IPS-15b (cell line): ENCODE data around the gene EXOC6B.

ENCODE experiments used
- H3K27me3 ChIP-seq: one replicate; pipeline ENCODE4 v1.6.1; 2013; ENCODE audit warnings: low read length; ENCODE audit not compliant: control insufficient read depth, insufficient read depth
- H3K36me3 ChIP-seq: one replicate; pipeline ENCODE4 v1.6.1; 2013; ENCODE audit warnings: low read length; ENCODE audit not compliant: control insufficient read depth, insufficient read depth
- H3K4me1 ChIP-seq: one replicate; pipeline ENCODE4 v1.6.1; 2013; ENCODE audit warnings: mild to moderate bottlenecking, low read length; ENCODE audit not compliant: control insufficient read depth, insufficient read depth
- H3K4me3 ChIP-seq: one replicate; pipeline ENCODE4 v1.5.1; 2013; ENCODE audit warnings: low read depth, low read length
- H3K9ac ChIP-seq: one replicate; pipeline ENCODE4 v1.6.1; 2013; ENCODE audit warnings: low read depth, mild to moderate bottlenecking, low read length
- H3K9me3 ChIP-seq: one replicate; pipeline ENCODE4 v1.6.1; 2013; ENCODE audit warnings: mild to moderate bottlenecking, low read length; ENCODE audit not compliant: control insufficient read depth, insufficient read depth

Gene EXOC6B

DNA sequence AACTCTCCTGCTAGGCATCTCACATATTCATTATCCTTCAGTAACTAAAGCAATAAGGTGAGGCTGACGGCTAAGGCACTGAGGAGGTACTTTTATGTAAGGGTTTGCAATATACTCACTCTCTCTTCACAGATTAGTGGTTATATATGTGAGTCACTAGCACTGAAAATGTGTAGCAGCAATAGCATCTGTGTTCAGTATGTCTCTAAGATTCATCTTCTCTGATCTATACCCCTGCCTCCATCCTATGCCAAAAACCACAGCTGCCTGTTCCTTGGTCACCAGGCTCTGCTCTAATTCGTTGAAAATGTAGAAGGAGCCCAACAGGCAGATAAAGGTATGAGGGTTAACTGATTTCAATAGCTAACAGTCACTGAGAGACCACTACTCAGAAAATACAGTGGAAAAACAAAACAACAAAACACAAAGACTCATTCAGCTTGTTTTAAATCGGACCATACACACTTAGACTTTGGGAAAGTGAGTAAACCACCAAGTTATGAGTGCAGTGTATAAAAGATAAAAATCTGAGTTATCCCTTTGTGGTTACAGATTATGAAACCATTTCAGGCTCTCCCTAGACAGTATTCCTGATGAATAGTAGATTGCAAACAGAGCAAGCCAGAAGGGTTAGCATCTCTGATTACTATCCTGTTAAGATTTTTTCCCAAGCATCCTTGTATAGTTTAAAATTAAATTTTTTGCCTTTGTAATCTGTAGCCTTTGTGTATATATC is 602.8 kb downstream of the EXOC6B start:
- Histone ChIP-seq H3K27me3 (no peaks in the 10 kb centered on the region), H3K36me3 (no peaks in the 10 kb centered on the region), H3K9me3 (no peaks in the 10 kb centered on the region), H3K9ac (no peak overlapping the region), H3K4me1 (peaks cover 5% of the 10 kb centered on the region), H3K4me3 (no peak overlapping the region)

- H3K27me3 ChIP-seq, result no peaks in the 10 kb centered on the region
- H3K9me3 ChIP-seq, result no peaks in the 10 kb centered on the region
- no peak overlapping the region for H3K9ac ChIP-seq
- no peak overlapping the region for H3K4me3 ChIP-seq
- peaks cover 5% of the 10 kb centered on the region for H3K4me1 ChIP-seq
- no peaks in the 10 kb centered on the region for H3K36me3 ChIP-seq
Measured at GRCh38 chr2:72220170-72220569, 605.7 kb downstream of the EXOC6B start.

GRCh38 chr2:72214429-72215143 is 611.2 kb downstream of the EXOC6B start:
- Histone ChIP-seq H3K27me3 (no peaks in the 10 kb centered on the region), H3K36me3 (no peaks in the 10 kb centered on the region), H3K9me3 (no peaks in the 10 kb centered on the region), H3K9ac (no peak overlapping the region), H3K4me3 (no peak overlapping the region), H3K4me1 (no peaks in the 10 kb centered on the region)

GRCh38 chr2:72212486-72212855 is 613.4 kb downstream of the EXOC6B start:
- H3K9me3 ChIP-seq, result no peaks in the 10 kb centered on the region
- H3K36me3 ChIP-seq, result no peaks in the 10 kb centered on the region

DNA sequence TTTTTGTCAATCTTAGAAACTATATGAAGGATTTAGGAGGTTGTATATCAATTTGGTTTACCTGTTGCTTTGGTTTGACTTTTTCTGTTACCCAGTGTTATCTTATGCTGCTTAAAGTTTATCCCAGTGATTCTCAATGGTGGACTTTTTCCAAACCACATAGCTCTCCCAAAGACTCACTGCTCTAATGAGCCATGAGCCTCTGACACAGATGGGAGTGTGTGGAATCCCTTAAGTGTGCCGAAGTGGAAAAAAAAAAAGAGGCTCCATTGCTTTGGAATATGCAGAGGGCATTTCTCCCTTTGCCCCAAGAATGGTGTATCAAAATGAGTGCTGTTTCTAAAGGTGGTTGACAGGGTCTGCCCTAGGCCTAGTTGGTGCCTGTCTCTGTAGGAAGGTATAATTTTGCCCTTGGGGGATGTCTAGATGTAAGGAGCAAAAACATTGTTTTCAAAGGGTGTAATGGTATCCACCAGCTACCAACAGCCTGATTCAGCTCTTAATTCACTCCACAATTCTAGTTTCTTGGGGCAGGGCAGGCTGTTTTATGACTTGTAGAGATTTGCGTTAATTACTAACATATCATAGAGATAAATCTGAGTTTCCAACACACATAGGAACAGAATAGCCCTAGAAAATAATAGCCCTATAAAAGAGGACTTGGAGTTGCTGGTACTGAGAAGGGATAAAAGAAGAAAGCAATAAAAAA is 613.9 kb downstream of the EXOC6B start:
- Histone ChIP-seq H3K27me3 (no peaks in the 10 kb centered on the region), H3K36me3 (no peaks in the 10 kb centered on the region), H3K4me3 (no peak overlapping the region), H3K9ac (no peak overlapping the region), H3K4me1 (no peaks in the 10 kb centered on the region), H3K9me3 (no peaks in the 10 kb centered on the region)

More at GRCh38 chr2:72212486-72212855, 613.4 kb downstream of the EXOC6B start:
- H3K4me1 ChIP-seq, result no peaks in the 10 kb centered on the region
- no peaks in the 10 kb centered on the region for H3K27me3 ChIP-seq
- H3K4me3 ChIP-seq, result no peak overlapping the region
- no peak overlapping the region for H3K9ac ChIP-seq

- H3K4me1 ChIP-seq, result no peaks in the 10 kb centered on the region
- no peaks in the 10 kb centered on the region for H3K27me3 ChIP-seq
- H3K9ac ChIP-seq, result no peak overlapping the region
- no peaks in the 10 kb centered on the region for H3K9me3 ChIP-seq
- H3K4me3 ChIP-seq, result no peak overlapping the region
- H3K36me3 ChIP-seq, result no peaks in the 10 kb centered on the region
Measured at GRCh38 chr2:72211350-72211749, 614.5 kb downstream of the EXOC6B start.

DNA sequence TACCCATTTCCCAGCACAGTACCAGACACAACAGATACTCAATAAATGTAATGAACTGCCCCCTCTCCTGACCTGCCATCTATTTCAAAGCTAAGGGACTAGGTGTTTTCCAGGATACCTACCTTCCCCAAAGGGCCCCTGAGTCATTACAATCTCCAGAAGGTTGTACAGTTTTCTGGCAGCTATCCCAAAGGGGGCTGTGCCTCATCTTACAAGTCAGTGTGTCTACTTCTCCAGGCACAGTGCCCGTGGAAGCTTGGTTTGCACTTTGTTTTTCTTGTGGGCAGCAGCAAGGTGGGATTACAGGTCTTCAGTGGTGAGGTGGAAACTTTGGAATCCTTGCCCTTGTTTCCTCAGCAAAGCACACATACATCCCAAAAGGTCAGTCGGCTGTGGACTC is 615.4 kb downstream of the EXOC6B start:
- Histone ChIP-seq H3K27me3 (no peaks in the 10 kb centered on the region), H3K4me1 (no peaks in the 10 kb centered on the region), H3K9ac (no peak overlapping the region), H3K4me3 (no peak overlapping the region), H3K9me3 (no peaks in the 10 kb centered on the region), H3K36me3 (no peaks in the 10 kb centered on the region)

- Histone ChIP-seq H3K27me3 (no peaks in the 10 kb centered on the region), H3K36me3 (no peaks in the 10 kb centered on the region), H3K4me3 (no peak overlapping the region), H3K9me3 (no peaks in the 10 kb centered on the region), H3K4me1 (no peaks in the 10 kb centered on the region), H3K9ac (no peak overlapping the region)
Measured at GRCh38 chr2:72208225-72208624, 617.6 kb downstream of the EXOC6B start.

GRCh38 chr2:72207334-72207733 is 618.5 kb downstream of the EXOC6B start:
- H3K36me3 ChIP-seq, result no peaks in the 10 kb centered on the region
- H3K4me3 ChIP-seq, result no peak overlapping the region
- no peaks in the 10 kb centered on the region for H3K4me1 ChIP-seq
- no peaks in the 10 kb centered on the region for H3K27me3 ChIP-seq
- no peaks in the 10 kb centered on the region for H3K9me3 ChIP-seq
- no peak overlapping the region for H3K9ac ChIP-seq

DNA sequence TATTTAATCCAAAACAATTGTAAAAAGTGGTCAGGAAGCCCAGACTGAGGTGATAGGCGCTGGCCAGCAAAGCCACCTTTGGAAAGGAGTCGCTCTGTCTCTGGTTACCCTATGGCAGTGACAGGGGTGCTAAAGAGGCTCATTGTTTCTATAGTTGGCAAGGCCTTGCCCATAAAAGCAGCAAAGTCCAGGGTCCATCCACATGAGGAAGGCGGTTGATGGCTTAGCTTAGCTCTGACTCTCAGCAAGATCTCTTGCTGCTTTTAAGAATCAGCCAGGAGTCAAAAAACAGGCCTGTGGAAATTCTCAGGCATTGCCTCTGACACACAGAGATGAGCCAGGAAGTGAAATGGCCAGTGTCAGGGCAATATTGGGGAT is 620.3 kb downstream of the EXOC6B start:
- H3K27me3 ChIP-seq, result no peaks in the 10 kb centered on the region

DNA sequence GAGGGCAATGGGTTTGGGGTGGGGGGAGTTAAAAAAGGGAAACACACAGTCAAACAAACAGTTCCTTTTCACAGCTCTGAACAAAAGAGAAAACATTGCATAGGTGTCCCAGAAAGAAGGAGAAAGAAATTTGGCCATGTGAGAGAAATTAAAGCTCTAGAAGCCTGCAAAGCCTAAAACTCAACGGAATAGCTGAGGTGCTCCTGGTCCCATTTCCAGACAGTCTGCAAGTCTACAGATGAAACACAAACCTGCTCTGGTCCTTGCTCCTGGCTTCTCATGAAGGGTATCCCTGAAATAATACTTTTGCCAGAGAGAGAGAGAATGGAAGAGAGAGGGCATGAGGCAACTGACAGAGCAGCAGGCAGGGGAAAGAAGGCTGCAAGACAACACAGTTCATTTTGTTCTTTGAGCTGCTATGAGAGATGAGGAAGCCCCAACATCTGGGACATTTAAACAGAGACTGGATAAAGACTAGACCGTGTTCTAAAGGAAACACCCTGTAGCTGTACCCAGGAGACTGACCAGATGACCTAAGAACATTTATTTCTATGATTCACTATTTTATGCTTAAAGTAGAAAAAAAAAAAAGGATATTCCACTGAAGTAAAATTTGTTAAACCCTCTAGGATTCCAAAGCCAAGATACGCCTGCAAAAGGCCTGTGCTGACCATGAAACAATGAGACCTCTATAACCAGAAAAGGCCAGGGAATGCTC is 620.9 kb downstream of the EXOC6B start:
- no peak overlapping the region for H3K9ac ChIP-seq
- H3K36me3 ChIP-seq, result no peaks in the 10 kb centered on the region
- H3K4me1 ChIP-seq, result no peaks in the 10 kb centered on the region
- no peaks in the 10 kb centered on the region for H3K9me3 ChIP-seq
- no peaks in the 10 kb centered on the region for H3K27me3 ChIP-seq
- H3K4me3 ChIP-seq, result no peak overlapping the region

More for the DNA sequence above, 620.3 kb downstream of the EXOC6B start:
- H3K9me3 ChIP-seq, result no peaks in the 10 kb centered on the region
- H3K4me1 ChIP-seq, result no peaks in the 10 kb centered on the region
- H3K4me3 ChIP-seq, result no peak overlapping the region
- no peaks in the 10 kb centered on the region for H3K36me3 ChIP-seq
- H3K9ac ChIP-seq, result no peak overlapping the region
